ENCODE data around the gene CAMK1D. TPM values are rescaled to one million over a fixed set of nuclear protein-coding genes. Genes with fewer than 3 reads are reported as not detected.

CAMK1D gene
- total RNA-seq, 4 donors from 2014 or later, result 0.55 to 2.2 (median 1.5) TPM

GRCh38 chr10:12444981-12445700 lies 95.8 kb downstream of the CAMK1D start:
- no peaks in the 10 kb centered on the region for H3K9me3 ChIP-seq
- ATAC-seq (no peak), DNase-seq (no peak)
- H3K27me3 ChIP-seq, result no peaks in the 10 kb centered on the region
- H3K36me3 ChIP-seq, result no peaks in the 10 kb centered on the region
- H3K27ac ChIP-seq, result no peak overlapping the region
- intact Hi-C loops (cut with DNase I; ENCODE audit: low total_unique reads) (no loop called here), in situ Hi-C loops (cut with MboI; ENCODE audit: low sequenced_read_pairs in 4 of 4) (no loop called here)
- no peak overlapping the region for H3K4me3 ChIP-seq
- no peaks in the 10 kb centered on the region for H3K4me1 ChIP-seq
- TF ChIP-seq CTCF (IDR thresholded peaks at IDR 0.05 in 4 of 5, conservative IDR thresholded peaks at IDR 0.05 in 1 of 5) (no peak), POLR2A (IDR thresholded peaks at IDR 0.05) (no peak)

- Histone ChIP-seq H3K4me3 (no peak overlapping the region), H3K9me3 (no peaks in the 10 kb centered on the region), H3K27me3 (no peaks in the 10 kb centered on the region), H3K36me3 (no peaks in the 10 kb centered on the region), H3K4me1 (no peaks in the 10 kb centered on the region), H3K27ac (peak overlapping the region in 3 of 4 donors; percentile 6 to 37 (median 25))
- DNase-seq (peak in 1 of 2 donors; percentile 6), ATAC-seq (peak in 1 of 2 donors; percentile 52)
- intact Hi-C loops (cut with DNase I; ENCODE audit: low total_unique reads), result no loop called here
- no peak for TF ChIP-seq POLR2A (IDR thresholded peaks at IDR 0.05)
- TF ChIP-seq CTCF (IDR thresholded peaks at IDR 0.05 in 4 of 5, conservative IDR thresholded peaks at IDR 0.05 in 1 of 5), result no peak
- in situ Hi-C loops (cut with MboI; ENCODE audit: low sequenced_read_pairs in 4 of 4), result no loop called here
Observed at GRCh38 chr10:12445701-12446334, 96.5 kb downstream of the CAMK1D start.

GRCh38 chr10:12448340-12448728 lies 99.0 kb downstream of the CAMK1D start:
- no peak for ATAC-seq
- Histone ChIP-seq H3K36me3 (no peaks in the 10 kb centered on the region), H3K4me3 (no peak overlapping the region), H3K27ac (no peak overlapping the region), H3K27me3 (no peaks in the 10 kb centered on the region), H3K4me1 (no peaks in the 10 kb centered on the region), H3K9me3 (no peaks in the 10 kb centered on the region)
- in situ Hi-C loops (cut with MboI; ENCODE audit: low sequenced_read_pairs in 4 of 4) (no loop called here), intact Hi-C loops (cut with DNase I; ENCODE audit: low total_unique reads) (no loop called here)
- TF ChIP-seq CTCF (IDR thresholded peaks at IDR 0.05 in 4 of 5, conservative IDR thresholded peaks at IDR 0.05 in 1 of 5) (no peak), POLR2A (IDR thresholded peaks at IDR 0.05) (no peak)
- DNase-seq, result no peak

- no peak for ATAC-seq
- no peak overlapping the region for H3K4me3 ChIP-seq
- H3K4me1 ChIP-seq, result no peaks in the 10 kb centered on the region
- H3K36me3 ChIP-seq, result no peaks in the 10 kb centered on the region
- H3K9me3 ChIP-seq, result no peaks in the 10 kb centered on the region
- no peak for DNase-seq
- H3K27me3 ChIP-seq, result no peaks in the 10 kb centered on the region
- TF ChIP-seq CTCF (IDR thresholded peaks at IDR 0.05 in 4 of 5, conservative IDR thresholded peaks at IDR 0.05 in 1 of 5) (no peak), POLR2A (IDR thresholded peaks at IDR 0.05) (no peak)
- intact Hi-C loops (cut with DNase I; ENCODE audit: low total_unique reads) (no loop called here), in situ Hi-C loops (cut with MboI; ENCODE audit: low sequenced_read_pairs in 4 of 4) (no loop called here)
- H3K27ac ChIP-seq, result no peak overlapping the region
Observed at GRCh38 chr10:12448729-12449391, 99.5 kb downstream of the CAMK1D start.

Data from gastrocnemius medialis (tissue), 4 donors.